K562 (cell line): ENCODE results near the gene NAPEPLD. TPM values are rescaled to one million over a fixed set of nuclear protein-coding genes. Genes with fewer than 3 reads are reported as not detected.

ENCODE experiments used
- EGR1 ChIP-seq: fragments of 450-650 bp; conservative IDR thresholded peaks from 2 replicates; pipeline ENCODE4 v1.6.1; 2017; ENCODE audit warnings: mild to moderate bottlenecking
- ETV1 ChIP-seq: fragments of 450-650 bp; conservative IDR thresholded peaks from 2 replicates; pipeline ENCODE4 v1.6.1; 2016; ENCODE audit warnings: missing genetic modification characterization, control low read depth, low read depth, missing compliant biosample characterization
- FOXK2 ChIP-seq, 2 experiments: fragments of 450-650 bp; IDR thresholded peaks in 1 of 2; conservative IDR thresholded peaks in 1 of 2; 2 replicates each; pipeline ENCODE4 v1.6.1; 2016; ENCODE audit warnings: low read depth in 2 of 2, mild to moderate bottlenecking in 1 of 2
- FOXM1 ChIP-seq, 2 experiments: fragments of 450-650 bp in 1 of 2; sonication (generic) in 1 of 2; formaldehyde crosslinking in 1 of 2; IDR thresholded peaks; 2 replicates each; pipeline versions ENCODE4 v1.6.1 to v1.9.0; 2017 to 2022; ENCODE audit warnings: low read depth in 2 of 2, mild to moderate bottlenecking in 2 of 2, missing genetic modification reagents in 1 of 2, moderate library complexity in 1 of 2
- KDM1A ChIP-seq, 2 experiments: fragments of 450-650 bp; IDR thresholded peaks; 2 replicates each; pipeline ENCODE4 v1.6.1; 2016; ENCODE audit warnings: mild to moderate bottlenecking in 2 of 2
- KDM2B ChIP-seq: fragments of 250-450 bp; sonication (Bioruptor Pico); IDR thresholded peaks from 2 replicates; pipeline ENCODE4 v1.8.0; 2021; ENCODE audit warnings: mild to moderate bottlenecking, moderate library complexity
- KLF1 ChIP-seq: fragments of 450-650 bp; IDR thresholded peaks from 2 replicates; pipeline ENCODE4 v1.6.1; 2016; ENCODE audit warnings: missing genetic modification characterization, missing compliant biosample characterization
- LEF1 ChIP-seq: fragments of 450-650 bp; IDR thresholded peaks from 2 replicates; pipeline ENCODE4 v1.6.1; 2016; ENCODE audit warnings: mild to moderate bottlenecking
- MCM3 ChIP-seq: fragments of 450-650 bp; IDR thresholded peaks from 2 replicates; pipeline ENCODE4 v1.6.1; 2016
- SLC30A9 ChIP-seq: fragments of 250-450 bp; sonication (Bioruptor Pico); IDR thresholded peaks from 2 replicates; pipeline ENCODE4 v1.8.0; 2022; ENCODE audit warnings: mild to moderate bottlenecking, moderate library complexity
- SRSF3 ChIP-seq: fragments of 200-400 bp; formaldehyde crosslinking; IDR thresholded peaks from 2 replicates; pipeline ENCODE4 v1.6.1; 2016; ENCODE audit warnings: mild to moderate bottlenecking, low read length, moderate library complexity; ENCODE audit not compliant: insufficient read depth
- TCFL5 ChIP-seq: fragments of 250-450 bp; sonication (Bioruptor Pico); conservative IDR thresholded peaks from 2 replicates; pipeline ENCODE4 v1.6.1; 2021; ENCODE audit warnings: mild to moderate bottlenecking, moderate library complexity, matching md5 sums
- TEAD4 ChIP-seq, 2 experiments: sonication (generic) in 1 of 2; formaldehyde crosslinking in 1 of 2; IDR thresholded peaks; 2 replicates each; pipeline versions ENCODE4 v1.6.1 to v1.8.0; 2012 to 2022; ENCODE audit warnings: borderline replicate concordance in 1 of 2, inconsistent platforms in 1 of 2, low read length in 1 of 2, mild to moderate bottlenecking in 1 of 2, missing genetic modification reagents in 1 of 2
- TRIM25 ChIP-seq: fragments of 450-650 bp; IDR thresholded peaks from 2 replicates; pipeline ENCODE4 v1.7.0; 2016; ENCODE audit warnings: borderline replicate concordance
- ZBTB43 ChIP-seq: sonication (generic); formaldehyde crosslinking; IDR thresholded peaks from 2 replicates; pipeline ENCODE4 v1.8.0; 2023; ENCODE audit warnings: mild to moderate bottlenecking, missing genetic modification reagents
- ZNF239 ChIP-seq: fragments of 250-450 bp; sonication (Bioruptor Pico); IDR thresholded peaks from 2 replicates; pipeline ENCODE4 v1.4.0; 2020; ENCODE audit warnings: mild to moderate bottlenecking
- ZNF24 ChIP-seq: fragments of 450-650 bp; IDR thresholded peaks from 2 replicates; pipeline ENCODE4 v1.6.1; 2016
- ZNF512 ChIP-seq: IDR thresholded peaks from 2 replicates; pipeline ENCODE4 v1.6.1; 2016; ENCODE audit warnings: missing genetic modification characterization, missing compliant biosample characterization
- ZNF518B ChIP-seq: fragments of 250-450 bp; sonication (Bioruptor Pico); IDR thresholded peaks from 2 replicates; pipeline ENCODE4 v1.5.0; 2021; ENCODE audit warnings: mild to moderate bottlenecking, moderate library complexity
- polyA plus RNA-seq, 8 experiments: library from polyadenylated mRNA; depleted of rRNA in 4 of 8; stranded (reverse) in 5 of 8; unstranded in 3 of 8; fragments of >200 nt; fragmentation: Nextera tagmentation in 2 of 8; fragmentation: Illumina TruSeq in 1 of 8; extraction: Ambion mirVana in 2 of 8; extraction: Trizol in 1 of 8; gene quantifications; 2 replicates each; pipeline versions ENCODE4 v1.2.1 to v1.2.3, GENCODE V29; 2011 to 2014; ENCODE audit warnings: inconsistent platforms in 1 of 8, missing spikeins in 1 of 8
- total RNA-seq, 7 experiments: library from RNA; depleted of rRNA in 6 of 7; stranded (reverse); fragments of >200 nt in 6 of 7; fragmentation: Illumina TruSeq in 2 of 7; extraction: Trizol in 2 of 7; gene quantifications; 2 replicates each; pipeline versions ENCODE4 v1.2.1 to v1.2.3, GENCODE V29; 2011 to 2021; ENCODE audit warnings: low replicate concordance in 1 of 7

NAPEPLD gene
- total and polyA plus RNA-seq, 9 of the 15 experiments (the other 6 are each of a cell fraction or from before 2014, with no cell fraction given) = 3.2 to 11.0 (median 7.5) TPM

DNA sequence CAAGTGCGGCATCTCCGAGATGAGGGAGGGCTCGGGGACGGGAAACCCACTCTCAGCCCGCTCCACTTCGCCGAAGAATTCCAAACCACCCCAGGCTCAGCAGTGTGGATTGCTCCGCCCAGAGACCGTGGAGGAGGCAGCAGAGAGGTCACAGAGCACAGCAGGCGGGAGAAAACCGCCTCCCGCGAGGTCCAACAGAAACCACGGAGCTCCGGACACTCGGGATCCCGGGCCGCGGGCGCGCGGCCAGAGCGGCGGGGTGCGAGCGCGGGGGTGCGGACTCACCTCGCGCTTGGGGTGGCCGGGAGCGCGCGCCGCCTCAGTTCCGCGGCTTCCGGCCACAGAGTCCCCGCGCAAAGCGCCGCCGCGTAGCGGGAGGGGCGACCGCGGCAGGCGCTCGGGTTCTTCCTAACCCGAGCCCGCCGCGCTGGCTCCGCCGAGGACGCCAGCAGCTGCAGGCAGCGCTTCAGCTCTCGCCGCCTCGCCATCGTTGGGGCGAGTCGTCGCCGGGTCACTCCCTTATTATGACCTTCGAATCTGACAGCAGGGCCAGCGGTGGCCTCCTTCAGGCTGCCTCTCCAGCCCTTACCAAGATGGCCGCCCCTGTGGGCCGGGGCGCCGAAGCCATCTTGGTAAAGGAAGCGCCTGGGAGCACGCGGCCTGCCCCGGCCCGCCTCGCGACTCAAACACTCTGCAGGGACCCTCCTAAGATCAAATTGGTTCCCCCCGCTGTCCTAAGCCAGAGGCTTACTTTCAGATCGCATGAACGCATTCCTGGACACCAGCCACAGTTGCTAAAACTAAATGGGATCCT, at the start of gene NAPEPLD (continued):
- TF ChIP-seq KDM2B (CRISPR knock-in tag) (0 out of 2 replicates have a peak, but pooled peaks have one; percentile 66), ZNF518B (no peak), ZNF512 (no peak), TCFL5 (CRISPR knock-in tag) (peak; percentile 6; the same call in 1 of the 2 replicates), SLC30A9 (CRISPR knock-in tag) (no peak), LEF1 (no peak), ZNF239 (CRISPR knock-in tag) (peak; percentile 75), SRSF3 (0 out of 2 replicates have a peak, but pooled peaks have one; percentile 38), KDM1A (IDR thresholded peaks at IDR 0.05) (peak in 1 of 2 experiments; percentile 71; a peak in 2 of 4 replicates), MCM3 (no peak), ETV1 (peak; percentile 71), KLF1 (tag) (peak; percentile 69; the same call in 1 of the 2 replicates), ZBTB43 (CRISPR knock-in tag) (no peak), FOXK2 (conservative IDR thresholded peaks at IDR 0.05 in 1 of 2, IDR thresholded peaks at IDR 0.05 in 1 of 2; ENCODE audit: low read depth in 2 of 2) (0 out of 4 replicates have a peak, but pooled peaks of 1 of the 2 experiments have one; percentile 11), EGR1 (peak; percentile 7; the same call in 1 of the 2 replicates), TRIM25 (no peak), ZNF24 (0 out of 2 replicates have a peak, but pooled peaks have one; percentile 35), FOXM1 (IDR thresholded peaks at IDR 0.05; ENCODE audit: low read depth) (peak; percentile 54; the same call in 1 of the 2 replicates), FOXM1 (CRISPR knock-in tag; IDR thresholded peaks at IDR 0.05; ENCODE audit: low read depth) (no peak), TEAD4 (IDR thresholded peaks at IDR 0.05; ENCODE audit: low read length) (peak; percentile 46), TEAD4 (CRISPR knock-in tag; IDR thresholded peaks at IDR 0.05; ENCODE audit: borderline replicate concordance) (no peak)
